ENCODE results near the gene CMTM4. TPM values are rescaled to one million over a fixed set of nuclear protein-coding genes. Genes with fewer than 3 reads are reported as not detected.
"Not testable (repeated sequence)": the region's sequence is repeated elsewhere in the genome, so short reads cannot be mapped to it uniquely, and the experiment has no call there.

Gene CMTM4
- total RNA-seq, 1 donor from 2014 or later = 82.3 TPM

GRCh38 chr16:66574081-66574480 lies 122.5 kb downstream of the CMTM4 start:
- Mint-ChIP-seq H3K27ac (no peak overlapping the region), H3K27me3 (peaks cover 19% of the 10 kb centered on the region), H3K36me3 (ENCODE audit: insufficient read depth) (no peaks in the 10 kb centered on the region), H3K4me1 (ENCODE audit: low read depth) (no peaks in the 10 kb centered on the region), H3K9me3 (ENCODE audit: low read depth) (no peaks in the 10 kb centered on the region), H3K4me3 (ENCODE audit: low read depth) (no peak overlapping the region)
- TF ChIP-seq CTCF (IDR thresholded peaks at IDR 0.05; ENCODE audit: unreplicated experiment) = no peak
- no peak for DNase-seq (ENCODE audit: low spot score, unreplicated experiment)

- H3K4me3 Mint-ChIP-seq (ENCODE audit: low read depth) = no peak overlapping the region
- H3K4me1 Mint-ChIP-seq (ENCODE audit: low read depth) = no peaks in the 10 kb centered on the region
- H3K27ac Mint-ChIP-seq = no peak overlapping the region
- H3K27me3 Mint-ChIP-seq = peaks cover 5% of the 10 kb centered on the region
- no peak for DNase-seq (ENCODE audit: low spot score, unreplicated experiment)
- H3K36me3 Mint-ChIP-seq (ENCODE audit: insufficient read depth) = peaks cover 2% of the 10 kb centered on the region
- H3K9me3 Mint-ChIP-seq (ENCODE audit: low read depth) = no peaks in the 10 kb centered on the region
- TF ChIP-seq CTCF (IDR thresholded peaks at IDR 0.05; ENCODE audit: unreplicated experiment) = no peak
These were observed 124.2 kb downstream of the CMTM4 start for GRCh38 chr16:66572356-66572755.

GRCh38 chr16:66569827-66570405 lies 126.6 kb downstream of the CMTM4 start:
- DNase-seq (ENCODE audit: low spot score, unreplicated experiment) = no peak
- no peaks in the 10 kb centered on the region for H3K4me1 Mint-ChIP-seq (ENCODE audit: low read depth)
- TF ChIP-seq CTCF (IDR thresholded peaks at IDR 0.05; ENCODE audit: unreplicated experiment) = no peak
- no peaks in the 10 kb centered on the region for H3K9me3 Mint-ChIP-seq (ENCODE audit: low read depth)
- no peak overlapping the region for H3K4me3 Mint-ChIP-seq (ENCODE audit: low read depth)
- no peak overlapping the region for H3K27ac Mint-ChIP-seq
- H3K27me3 Mint-ChIP-seq = no peaks in the 10 kb centered on the region
- peaks cover 7% of the 10 kb centered on the region for H3K36me3 Mint-ChIP-seq (ENCODE audit: insufficient read depth)

DNA sequence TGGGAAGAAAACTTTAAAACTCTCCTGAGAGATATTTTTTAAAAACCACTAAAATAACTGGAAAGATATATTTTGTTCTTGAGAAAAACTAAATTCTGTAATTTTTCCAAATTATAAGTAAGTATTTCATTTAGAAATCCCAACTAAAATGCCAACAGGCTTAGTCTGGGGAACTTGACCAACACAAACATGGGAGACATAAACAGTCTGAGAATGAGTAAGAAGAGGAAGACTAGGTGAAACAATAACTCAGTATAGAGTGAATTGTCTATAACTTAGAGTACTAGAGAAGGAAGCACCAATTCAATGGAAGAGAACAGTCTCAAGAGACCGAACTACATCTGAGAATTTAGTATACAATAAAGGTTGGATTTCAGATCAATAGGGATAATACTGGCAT lies 127.4 kb downstream of the CMTM4 start:
- peaks cover 7% of the 10 kb centered on the region for H3K36me3 Mint-ChIP-seq (ENCODE audit: insufficient read depth)
- H3K9me3 Mint-ChIP-seq (ENCODE audit: low read depth) = no peaks in the 10 kb centered on the region
- no peak overlapping the region for H3K27ac Mint-ChIP-seq
- H3K4me3 Mint-ChIP-seq (ENCODE audit: low read depth) = no peak overlapping the region
- H3K4me1 Mint-ChIP-seq (ENCODE audit: low read depth) = no peaks in the 10 kb centered on the region
- DNase-seq (ENCODE audit: low spot score, unreplicated experiment) = no peak
- no peaks in the 10 kb centered on the region for H3K27me3 Mint-ChIP-seq
- no peak for TF ChIP-seq CTCF (IDR thresholded peaks at IDR 0.05; ENCODE audit: unreplicated experiment)

DNA sequence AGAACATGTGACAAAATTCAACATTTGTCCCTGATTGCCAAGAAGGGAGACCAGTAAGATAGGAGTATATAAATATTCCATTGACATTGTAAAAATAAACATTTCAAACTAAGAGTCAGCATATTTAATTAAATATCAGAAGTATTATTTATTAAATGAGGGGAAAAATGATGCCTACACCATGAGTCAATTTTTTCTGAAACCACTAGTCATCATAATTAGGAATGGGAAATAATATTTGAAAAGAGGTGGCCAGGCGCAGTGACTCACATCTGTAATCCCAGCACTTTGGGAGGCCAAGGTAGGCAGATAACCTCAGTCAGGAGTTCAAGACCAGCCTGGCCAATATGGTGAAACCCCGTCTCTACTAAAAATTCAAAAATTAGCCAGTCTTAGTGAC lies 128.2 kb downstream of the CMTM4 start:
- no peak for DNase-seq (ENCODE audit: low spot score, unreplicated experiment)
- H3K4me1 Mint-ChIP-seq (ENCODE audit: low read depth) = no peaks in the 10 kb centered on the region
- no peaks in the 10 kb centered on the region for H3K27me3 Mint-ChIP-seq
- H3K36me3 Mint-ChIP-seq (ENCODE audit: insufficient read depth) = peaks cover 11% of the 10 kb centered on the region
- H3K9me3 Mint-ChIP-seq (ENCODE audit: low read depth) = no peaks in the 10 kb centered on the region
- H3K27ac Mint-ChIP-seq = no peak overlapping the region
- no peak for TF ChIP-seq CTCF (IDR thresholded peaks at IDR 0.05; ENCODE audit: unreplicated experiment)
- H3K4me3 Mint-ChIP-seq (ENCODE audit: low read depth) = no peak overlapping the region

DNA sequence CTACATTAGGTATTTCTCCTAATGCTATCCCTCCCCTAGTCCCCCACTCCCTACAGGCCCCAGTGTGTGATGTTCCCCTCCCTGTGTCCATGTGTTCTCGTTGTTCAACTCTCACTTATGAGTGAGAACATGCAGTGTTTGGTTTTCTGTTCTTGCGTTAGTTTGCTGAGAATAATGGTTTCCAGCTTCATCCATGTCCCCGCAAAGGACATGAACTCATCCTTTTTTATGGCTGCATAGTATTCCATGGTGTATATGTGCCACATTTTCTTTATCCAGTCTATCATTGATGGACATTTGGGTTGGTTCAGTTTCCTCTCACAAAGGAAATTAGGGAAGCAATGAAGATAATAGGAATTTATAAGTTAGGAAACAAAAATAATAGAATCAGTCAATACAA lies 129.3 kb downstream of the CMTM4 start:
- H3K27ac Mint-ChIP-seq; H3K4me3 Mint-ChIP-seq (ENCODE audit: low read depth); H3K27me3 Mint-ChIP-seq; H3K4me1 Mint-ChIP-seq (ENCODE audit: low read depth); H3K9me3 Mint-ChIP-seq (ENCODE audit: low read depth); DNase-seq (ENCODE audit: low spot score, unreplicated experiment): not testable (repeated sequence)
- peaks cover 12% of the 10 kb centered on the region for H3K36me3 Mint-ChIP-seq (ENCODE audit: insufficient read depth)

All from progenitor cell of endocrine pancreas (in vitro differentiated cells).